Activated CD4-positive, alpha-beta T cell treated with anti-CD3 and anti-CD28 coated beads, Interleukin-2, amount 10 ng/mL, durations not matched to agents 24 days and 14 days (primary cell): ENCODE measurements around the gene MCRS1. TPM values are rescaled to one million over a fixed set of nuclear protein-coding genes. Genes with fewer than 3 reads are reported as not detected.
"Not testable (repeated sequence)": the region's sequence is repeated elsewhere in the genome, so short reads cannot be mapped to it uniquely, and the experiment has no call there.

Experiments
- DNase-seq: peaks from one replicate; pipeline ENCODE4 v3.0.0; 2022
- H3K27ac Mint-ChIP-seq: one replicate; pipeline ENCODE4 v1.8.0; 2022; ENCODE audit warnings: mild to moderate bottlenecking, mixed read lengths
- H3K27me3 Mint-ChIP-seq: one replicate; pipeline ENCODE4 v1.8.0; 2022; ENCODE audit warnings: mixed read lengths
- H3K36me3 Mint-ChIP-seq: one replicate; pipeline ENCODE4 v1.8.0; 2022; ENCODE audit warnings: low read depth, mild to moderate bottlenecking, mixed read lengths
- H3K4me1 Mint-ChIP-seq: one replicate; pipeline ENCODE4 v1.8.0; 2021; ENCODE audit warnings: mixed read lengths
- H3K4me3 Mint-ChIP-seq: one replicate; pipeline ENCODE4 v1.8.0; 2022; ENCODE audit warnings: mild to moderate bottlenecking, moderate library complexity, mixed read lengths
- H3K9me3 Mint-ChIP-seq: one replicate; pipeline ENCODE4 v1.8.0; 2021; ENCODE audit warnings: mixed read lengths
- intact Hi-C: fragments of 100-400 bp; cut with micrococcal nuclease; formaldehyde crosslinking; loops from one replicate; pipeline ENCODE4 v1.15.1; 2023
- total RNA-seq: library from RNA; stranded (reverse); gene quantifications from 2 replicates; pipeline ENCODE4 v1.2.3, GENCODE V29; 2022

MCRS1 gene
- total RNA-seq, 1 donor from 2014 or later = 71.4 TPM

DNA sequence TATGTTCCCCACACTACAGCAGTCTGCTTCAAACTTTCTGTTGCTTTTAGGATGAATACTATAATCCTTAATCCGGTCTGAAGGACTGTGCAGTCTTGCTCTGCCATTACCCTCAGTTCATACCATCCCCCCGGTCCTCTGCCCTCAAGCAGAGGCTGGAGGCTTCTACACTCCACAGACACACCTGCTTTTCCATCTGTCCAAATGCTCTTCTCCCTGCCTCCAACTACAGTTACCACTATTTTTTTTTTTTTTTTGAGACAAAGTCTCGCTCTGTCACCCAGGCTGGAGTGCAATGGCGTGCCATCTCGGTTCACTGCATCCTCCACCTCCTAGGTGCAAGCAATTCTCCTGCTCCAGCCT, 48.4 kb downstream of the MCRS1 start:
- Mint-ChIP-seq H3K4me3 (no peak overlapping the region), H3K9me3 (no peaks in the 10 kb centered on the region), H3K4me1 (peaks cover 10% of the 10 kb centered on the region), H3K27me3 (no peaks in the 10 kb centered on the region), H3K27ac (no peak overlapping the region), H3K36me3 (peaks cover 1% of the 10 kb centered on the region)
- intact Hi-C loops = no loop called here
- DNase-seq = no peak

DNA sequence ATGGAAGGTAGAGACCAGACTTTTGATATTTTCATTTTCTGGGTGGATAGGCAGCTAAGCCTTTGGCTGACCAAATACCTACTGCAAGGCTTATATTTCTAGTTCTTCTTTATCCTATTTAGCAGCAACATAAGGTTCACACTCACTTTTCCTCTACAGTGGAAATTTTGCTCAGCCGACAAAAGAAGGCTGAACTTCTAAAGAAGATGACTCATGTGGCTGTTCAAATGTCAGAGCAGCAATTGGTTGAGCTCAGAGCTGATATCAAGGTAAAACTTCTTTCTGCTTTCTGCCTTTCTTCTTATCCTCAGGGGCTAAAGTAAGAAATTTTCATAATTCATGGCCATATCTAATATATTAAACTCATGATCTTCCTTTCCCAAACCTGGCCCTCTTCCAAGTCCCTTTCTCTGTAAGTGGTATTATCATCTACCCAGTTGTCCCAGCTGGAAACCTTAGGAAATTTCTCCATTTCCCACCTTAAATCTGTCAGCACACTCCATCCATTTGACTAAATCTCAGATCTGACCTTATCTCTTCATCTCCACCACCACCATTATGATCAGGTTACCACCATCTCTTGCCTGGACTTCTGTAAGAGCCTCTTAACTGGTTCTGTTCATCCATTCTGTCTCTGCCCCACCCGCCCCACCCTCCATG, 48.9 kb downstream of the MCRS1 start:
- no peak for DNase-seq
- Mint-ChIP-seq H3K4me3 (peak overlapping the region; percentile 3), H3K9me3 (no peaks in the 10 kb centered on the region), H3K4me1 (peaks cover 10% of the 10 kb centered on the region), H3K36me3 (peaks cover 1% of the 10 kb centered on the region), H3K27ac (no peak overlapping the region), H3K27me3 (no peaks in the 10 kb centered on the region)
- intact Hi-C loops = no loop called here

DNA sequence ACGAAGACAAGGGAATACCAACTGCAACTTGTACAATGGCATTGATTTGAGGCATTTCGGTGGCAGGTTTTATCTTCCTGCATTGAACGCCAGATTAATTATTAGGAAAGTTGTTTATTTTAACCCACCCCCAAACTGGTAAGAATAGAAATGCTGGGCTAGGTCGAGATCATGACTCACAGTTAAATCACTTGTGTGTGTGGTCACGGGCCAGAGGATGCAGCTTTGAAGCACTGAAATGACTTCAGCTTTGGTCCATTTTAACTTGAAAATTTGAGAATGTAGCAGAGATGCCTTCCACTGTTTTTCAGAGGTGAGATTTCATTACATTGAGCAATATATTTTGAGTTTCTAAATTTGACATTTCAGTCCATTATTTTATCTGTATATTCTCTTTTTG, 52.7 kb downstream of the MCRS1 start:
- no peaks in the 10 kb centered on the region for H3K9me3 Mint-ChIP-seq
- no peak overlapping the region for H3K27ac Mint-ChIP-seq
- H3K27me3 Mint-ChIP-seq = no peaks in the 10 kb centered on the region
- H3K4me3 Mint-ChIP-seq = no peak overlapping the region
- H3K36me3 Mint-ChIP-seq = peaks cover 1% of the 10 kb centered on the region
- H3K4me1 Mint-ChIP-seq = peaks cover 10% of the 10 kb centered on the region
- intact Hi-C loops = no loop called here
- no peak for DNase-seq

DNA sequence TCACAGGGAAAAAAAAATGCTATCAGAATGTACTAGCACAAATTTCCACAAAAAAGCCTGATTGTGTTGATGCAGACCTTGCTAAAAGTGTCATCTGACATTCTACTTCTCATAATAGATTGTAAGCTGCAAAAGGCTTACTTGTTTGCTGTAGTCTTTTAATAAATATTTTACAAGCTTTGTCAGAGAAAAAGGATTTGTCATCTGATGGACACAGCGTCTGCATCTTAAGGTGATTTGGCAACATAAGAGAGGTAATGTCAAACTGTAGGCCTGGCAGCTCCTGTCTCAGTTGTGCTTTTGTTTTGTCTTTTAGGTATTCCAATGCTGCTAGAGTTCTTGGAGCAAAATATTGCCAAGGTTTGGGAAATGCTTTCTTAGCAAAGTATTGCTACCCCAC, 55.4 kb downstream of the MCRS1 start:
- intact Hi-C loops = loop anchor here (5.0 kb wide), 1 partner anchor 225 kb away; no protein-coding TSS in a partner anchor

DNA sequence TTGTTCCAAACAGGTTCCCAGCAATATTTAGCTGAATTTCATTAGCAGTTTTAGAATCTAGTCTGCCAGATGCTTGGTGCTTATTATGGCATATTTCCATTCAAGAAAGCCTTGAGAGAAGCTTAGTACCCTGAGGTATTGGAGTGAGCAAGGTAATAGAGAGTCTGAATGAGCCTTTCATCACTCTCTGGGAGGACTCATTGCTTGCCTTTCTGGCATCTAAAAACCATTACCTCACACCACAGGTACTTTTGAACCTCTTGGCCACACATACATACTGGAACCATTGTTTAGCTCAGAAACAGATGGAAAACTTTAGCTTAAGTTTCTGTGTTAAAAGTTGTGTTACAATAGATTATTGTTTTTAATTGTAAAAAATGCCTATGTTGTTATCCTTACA, 56.5 kb downstream of the MCRS1 start:
- Mint-ChIP-seq H3K36me3 (no peaks in the 10 kb centered on the region), H3K27me3 (no peaks in the 10 kb centered on the region), H3K4me1 (no peaks in the 10 kb centered on the region), H3K27ac (no peak overlapping the region), H3K9me3 (no peaks in the 10 kb centered on the region), H3K4me3 (no peak overlapping the region)
- intact Hi-C loops = loop anchor here (5.0 kb wide), 1 partner anchor 224 kb away; no protein-coding TSS in a partner anchor
- DNase-seq = no peak

More for the DNA sequence above, 55.4 kb downstream of the MCRS1 start:
- Mint-ChIP-seq H3K27me3 (no peaks in the 10 kb centered on the region), H3K9me3 (no peaks in the 10 kb centered on the region), H3K4me3 (no peak overlapping the region), H3K36me3 (peaks cover 1% of the 10 kb centered on the region), H3K4me1 (no peaks in the 10 kb centered on the region), H3K27ac (no peak overlapping the region)
- DNase-seq = no peak

DNA sequence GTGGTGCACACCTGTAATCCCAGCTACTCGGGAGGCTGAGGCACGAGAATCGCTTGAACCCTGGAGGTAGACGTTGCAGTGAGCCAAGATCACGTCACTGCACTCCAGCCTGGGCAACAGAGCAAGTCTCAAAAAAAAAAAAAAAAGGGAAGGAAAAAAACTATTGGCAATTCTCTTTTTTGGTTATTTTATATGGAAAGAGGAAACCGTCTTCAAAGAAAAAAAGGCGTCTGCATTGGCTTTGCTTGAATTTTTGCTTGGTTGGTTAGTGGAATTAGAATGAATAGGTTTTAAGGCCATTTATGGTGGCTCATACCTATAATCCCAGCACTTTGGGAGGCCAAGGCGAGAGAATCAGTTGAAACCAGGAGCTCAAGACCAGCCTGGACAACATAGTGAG, 58.3 kb downstream of the MCRS1 start:
- H3K9me3 Mint-ChIP-seq, DNase-seq, H3K4me3 Mint-ChIP-seq, H3K27ac Mint-ChIP-seq, H3K4me1 Mint-ChIP-seq, H3K36me3 Mint-ChIP-seq, H3K27me3 Mint-ChIP-seq: not testable (repeated sequence)
- intact Hi-C loops = loop anchor here (5.0 kb wide), 1 partner anchor 222 kb away; no protein-coding TSS in a partner anchor

Other genes starting within 250 kb of the MCRS1 start
- 49.9 and 51.6 TPM in 2 replicates for gene TROAP, start 244.9 kb downstream of the MCRS1 start, total RNA-seq
- not detected in 2 replicates for gene C1QL4, start 231.0 kb downstream of the MCRS1 start, total RNA-seq
- not detected in 2 replicates for gene DNAJC22, start 221.3 kb downstream of the MCRS1 start, total RNA-seq
- 14.5 and 16.2 TPM in 2 replicates for gene SPATS2, start 200.7 kb downstream of the MCRS1 start, total RNA-seq
- 1.5 and 2.1 TPM in 2 replicates for gene KCNH3, start 29.1 kb downstream of the MCRS1 start, total RNA-seq
- 0.16 and 0.33 TPM in 2 replicates for gene FAM186B, start 37.5 kb upstream of the MCRS1 start, total RNA-seq
- gene PRPF40B, start 55.4 kb upstream of the MCRS1 start, total RNA-seq = 12.3 and 12.7 TPM in 2 replicates
- gene FMNL3, start 139.3 kb upstream of the MCRS1 start, total RNA-seq = 39.1 and 39.8 TPM in 2 replicates
- 370 and 372 TPM in 2 replicates for gene TMBIM6, start 173.4 kb upstream of the MCRS1 start, total RNA-seq